GM19438 (cell line): ENCODE data around the gene MYO16.

Experiments used
- ATAC-seq: cut with Tn5 transposase; IDR thresholded peaks from one replicate; pipeline ENCODE4 v1.9.1; 2021; ENCODE audit warnings: low read depth; ENCODE audit not compliant: unreplicated experiment

The MYO16 gene

GRCh38 chr13:108923386-108924047 lies 294.1 kb downstream of the MYO16 start:
- ATAC-seq: no peak

GRCh38 chr13:108924134-108924533 lies 294.7 kb downstream of the MYO16 start:
- no peak for ATAC-seq

- ATAC-seq: no peak
Observed at GRCh38 chr13:108924541-108924940, 295.1 kb downstream of the MYO16 start.

- no peak for ATAC-seq
Observed at GRCh38 chr13:108925070-108925469, 295.7 kb downstream of the MYO16 start.

- no peak for ATAC-seq
Observed at GRCh38 chr13:108926862-108927261, 297.5 kb downstream of the MYO16 start.

- no peak for ATAC-seq
Observed at GRCh38 chr13:108927615-108928014, 298.2 kb downstream of the MYO16 start.

GRCh38 chr13:108929532-108930206 lies 300.3 kb downstream of the MYO16 start:
- no peak for ATAC-seq

- no peak for ATAC-seq
Observed at GRCh38 chr13:108932196-108932595, 302.8 kb downstream of the MYO16 start.

- ATAC-seq: no peak
Observed at GRCh38 chr13:108933061-108933460, 303.6 kb downstream of the MYO16 start.

GRCh38 chr13:108938155-108938554 lies 308.7 kb downstream of the MYO16 start:
- ATAC-seq: no peak

- ATAC-seq: no peak
Observed at GRCh38 chr13:108940121-108940520, 310.7 kb downstream of the MYO16 start.

GRCh38 chr13:108943842-108944241 lies 314.4 kb downstream of the MYO16 start:
- no peak for ATAC-seq

- ATAC-seq: no peak
Observed at GRCh38 chr13:108944760-108945159, 315.3 kb downstream of the MYO16 start.

- no peak for ATAC-seq
Observed at GRCh38 chr13:108947551-108948030, 318.2 kb downstream of the MYO16 start.

- no peak for ATAC-seq
Observed at GRCh38 chr13:108948251-108948671, 318.9 kb downstream of the MYO16 start.

- no peak for ATAC-seq
Observed at GRCh38 chr13:108950333-108951010, 321.1 kb downstream of the MYO16 start.

- no peak for ATAC-seq
Observed at GRCh38 chr13:108955741-108956140, 326.3 kb downstream of the MYO16 start.

GRCh38 chr13:108957369-108958012 lies 328.1 kb downstream of the MYO16 start:
- no peak for ATAC-seq

- no peak for ATAC-seq
Observed at GRCh38 chr13:108958013-108958376, 328.6 kb downstream of the MYO16 start.

- ATAC-seq: no peak
Observed at GRCh38 chr13:108959234-108959633, 329.8 kb downstream of the MYO16 start.

GRCh38 chr13:108960006-108960405 lies 330.6 kb downstream of the MYO16 start:
- no peak for ATAC-seq
